Measurements from ENCODE around the gene CEP57L1.

- TF ChIP-seq CTCF (IDR thresholded peaks at IDR 0.05) (no peak), POLR2A (IDR thresholded peaks at IDR 0.05) (no peak), EP300 (IDR thresholded peaks at IDR 0.05) (no peak)
Measured at GRCh38 chr6:109081026-109081425, 14.3 kb upstream of the CEP57L1 start.
